HuH-7 (cell line): ENCODE data around the gene KAT6B.
"Not testable (repeated sequence)": the region's sequence is repeated elsewhere in the genome, so short reads cannot be mapped to it uniquely, and the experiment has no call there.

Source experiments
- DNase-seq: peaks from one replicate; pipeline ENCODE4 v3.0.0; 2011; ENCODE audit warnings: low spot score

KAT6B gene

DNA sequence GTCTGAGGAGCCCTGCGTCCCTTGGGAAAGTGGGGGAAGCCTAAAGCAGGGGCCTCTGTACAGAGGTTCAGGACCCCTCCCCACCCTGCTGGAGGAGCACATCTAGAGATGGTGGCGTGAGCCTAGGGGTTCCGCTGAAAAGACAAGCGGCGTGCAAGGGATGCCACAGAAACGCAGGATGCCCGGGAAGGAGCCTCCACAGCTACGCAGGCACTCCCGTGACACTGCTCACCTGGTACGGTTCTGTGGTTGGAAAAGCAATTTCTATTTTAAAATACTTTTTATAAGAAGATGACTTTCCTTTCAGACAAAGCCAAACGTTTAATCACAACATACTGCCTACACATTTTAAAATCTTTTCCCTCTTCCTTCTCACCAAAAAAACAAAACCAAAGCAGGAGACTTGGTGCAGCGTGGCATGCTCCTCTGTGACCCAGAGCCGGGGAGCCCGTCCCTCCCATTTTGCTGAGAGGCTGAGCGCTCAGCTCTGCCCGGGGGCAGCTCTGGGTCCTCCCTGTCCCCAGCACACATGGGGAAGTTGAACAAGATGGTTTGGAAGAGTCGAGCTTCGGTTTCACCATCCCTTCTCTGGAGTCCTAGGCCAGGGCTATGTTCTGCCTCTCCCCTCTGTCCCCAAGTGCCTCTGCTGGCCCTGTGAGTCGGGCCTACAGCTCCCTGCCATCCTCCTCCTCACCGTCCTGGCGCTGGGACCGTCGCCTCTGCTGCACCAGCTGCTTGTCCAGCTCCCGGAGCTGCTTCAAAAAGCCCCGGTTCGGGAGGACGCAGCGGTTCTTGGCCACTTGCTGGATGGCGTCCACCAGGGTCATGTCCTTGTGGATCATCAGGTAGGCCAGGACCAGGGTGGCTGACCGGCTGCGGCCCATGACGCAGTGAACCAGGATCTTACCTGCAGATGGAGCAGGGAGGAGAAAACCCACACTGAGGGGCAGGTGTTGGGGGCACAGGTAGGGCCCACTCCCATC, 211.1 kb downstream of the KAT6B start:
- no peak for DNase-seq

DNA sequence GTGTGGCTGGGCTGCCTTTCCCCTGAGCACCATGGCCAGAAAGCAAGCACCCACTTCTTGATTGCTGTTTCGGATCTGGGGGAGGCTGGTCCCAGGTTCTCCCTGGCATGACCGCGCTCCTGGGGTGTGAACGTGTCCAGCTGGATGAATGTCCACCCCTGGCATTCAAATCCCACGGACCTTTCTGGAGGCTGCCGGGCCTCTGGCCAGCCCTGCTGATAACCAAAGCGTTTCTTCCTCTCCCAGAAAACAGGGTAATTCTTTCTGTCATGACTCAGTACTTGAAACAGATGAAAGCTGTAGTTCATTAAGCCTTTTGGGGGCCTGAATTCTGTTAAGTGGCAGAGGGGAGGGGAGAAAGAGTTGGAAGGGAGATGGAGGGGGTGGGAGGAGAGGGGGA, 211.9 kb downstream of the KAT6B start:
- no peak for DNase-seq

- no peak for DNase-seq
These were observed 214.2 kb downstream of the KAT6B start for GRCh38 chr10:75040576-75040975.

DNA sequence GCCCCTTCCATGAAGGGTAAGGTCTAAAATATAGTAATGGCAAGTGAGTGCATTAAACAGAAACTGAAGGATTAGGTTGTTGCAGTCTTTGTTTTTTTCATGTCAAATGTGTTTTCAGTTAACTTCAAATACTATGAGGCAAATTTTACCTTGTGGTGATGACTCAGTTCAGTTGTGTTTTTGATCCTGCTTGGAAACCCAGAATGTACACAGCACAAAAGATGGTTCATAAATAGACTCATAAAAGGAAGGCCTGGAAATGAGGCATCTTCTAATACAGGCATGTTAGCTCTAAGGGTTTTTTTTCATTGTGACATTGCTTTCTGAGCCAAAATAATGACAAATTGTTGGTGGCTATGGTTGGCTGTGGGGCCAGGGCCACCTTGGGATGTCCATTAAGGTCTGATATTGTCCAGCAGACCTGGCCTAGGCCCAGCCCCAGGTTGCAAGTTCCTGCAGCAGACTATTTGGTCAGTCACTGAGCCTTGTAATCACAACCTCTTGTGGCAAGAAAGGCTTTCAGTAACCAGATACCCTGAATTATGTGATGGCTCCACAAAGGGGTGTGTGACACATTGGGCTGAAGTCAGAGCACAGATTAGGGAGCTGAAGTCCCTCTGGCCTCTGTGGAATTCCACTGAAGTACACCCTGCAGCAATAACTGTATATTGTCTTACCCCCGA, 216.0 kb downstream of the KAT6B start:
- no peak for DNase-seq

DNA sequence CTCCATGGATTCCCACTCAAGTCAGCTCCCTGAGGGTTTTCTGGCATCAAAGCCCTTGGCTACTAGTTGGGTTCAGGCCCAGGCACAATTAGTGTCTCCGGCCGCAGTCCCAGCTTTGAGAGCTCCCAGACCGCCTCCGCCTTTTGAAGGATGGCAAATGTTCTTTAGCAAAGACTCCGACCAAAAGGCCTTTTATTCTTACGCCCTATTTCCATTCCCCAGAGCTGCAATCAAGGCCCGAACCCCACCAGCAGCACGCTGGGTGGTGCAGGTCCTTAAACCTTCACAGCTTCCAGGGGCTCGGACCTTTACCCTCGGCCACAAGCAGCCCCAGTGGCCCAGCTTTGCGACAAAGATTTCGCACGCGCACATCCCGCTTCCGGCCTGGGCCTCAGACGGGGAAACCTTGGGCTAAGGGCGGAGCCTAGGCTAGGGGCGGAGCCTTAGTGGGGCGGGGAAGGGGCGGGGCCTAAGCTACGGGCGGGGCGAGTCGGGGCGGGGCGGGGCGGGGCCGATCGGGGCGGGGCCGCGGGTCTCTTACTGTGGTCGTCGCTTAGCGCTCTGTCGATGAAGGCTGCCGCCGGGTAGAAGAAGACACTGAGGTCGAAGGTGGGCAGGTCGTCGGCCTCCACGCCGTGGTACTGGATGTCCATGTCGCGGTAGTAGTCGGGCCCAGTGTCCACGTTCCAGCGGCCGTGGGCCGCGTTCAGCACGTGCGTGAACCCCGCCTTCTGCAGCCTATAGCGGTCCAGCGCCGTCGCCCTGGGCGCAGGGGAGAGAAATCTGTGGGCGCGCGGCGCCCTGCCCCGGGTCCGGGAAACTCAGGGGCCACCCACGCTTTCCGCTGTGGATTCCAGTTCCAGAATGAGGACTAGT, 217.1 kb downstream of the KAT6B start:
- DNase-seq, result no peak

DNA sequence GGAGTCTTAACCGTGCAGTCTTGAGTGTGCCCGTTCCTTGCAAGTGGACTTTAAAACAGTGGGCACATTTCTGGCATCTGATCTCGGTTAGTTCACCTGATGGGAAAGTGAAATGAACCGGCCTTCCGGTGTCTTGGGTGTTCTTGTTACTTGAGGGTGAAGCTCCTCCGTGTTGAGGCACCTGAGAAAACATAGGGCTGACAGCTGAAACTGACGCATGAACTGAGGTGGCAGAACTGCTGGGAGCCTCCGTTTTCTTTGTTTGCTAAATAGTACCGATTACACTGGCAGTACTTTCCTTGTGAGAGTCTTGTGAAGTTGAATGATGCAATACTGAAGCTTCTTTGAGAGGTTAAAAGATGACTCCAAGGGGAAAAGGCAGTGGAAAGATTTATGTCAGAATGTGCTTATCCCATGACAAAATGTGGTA, 222.3 kb downstream of the KAT6B start:
- DNase-seq, result no peak

DNA sequence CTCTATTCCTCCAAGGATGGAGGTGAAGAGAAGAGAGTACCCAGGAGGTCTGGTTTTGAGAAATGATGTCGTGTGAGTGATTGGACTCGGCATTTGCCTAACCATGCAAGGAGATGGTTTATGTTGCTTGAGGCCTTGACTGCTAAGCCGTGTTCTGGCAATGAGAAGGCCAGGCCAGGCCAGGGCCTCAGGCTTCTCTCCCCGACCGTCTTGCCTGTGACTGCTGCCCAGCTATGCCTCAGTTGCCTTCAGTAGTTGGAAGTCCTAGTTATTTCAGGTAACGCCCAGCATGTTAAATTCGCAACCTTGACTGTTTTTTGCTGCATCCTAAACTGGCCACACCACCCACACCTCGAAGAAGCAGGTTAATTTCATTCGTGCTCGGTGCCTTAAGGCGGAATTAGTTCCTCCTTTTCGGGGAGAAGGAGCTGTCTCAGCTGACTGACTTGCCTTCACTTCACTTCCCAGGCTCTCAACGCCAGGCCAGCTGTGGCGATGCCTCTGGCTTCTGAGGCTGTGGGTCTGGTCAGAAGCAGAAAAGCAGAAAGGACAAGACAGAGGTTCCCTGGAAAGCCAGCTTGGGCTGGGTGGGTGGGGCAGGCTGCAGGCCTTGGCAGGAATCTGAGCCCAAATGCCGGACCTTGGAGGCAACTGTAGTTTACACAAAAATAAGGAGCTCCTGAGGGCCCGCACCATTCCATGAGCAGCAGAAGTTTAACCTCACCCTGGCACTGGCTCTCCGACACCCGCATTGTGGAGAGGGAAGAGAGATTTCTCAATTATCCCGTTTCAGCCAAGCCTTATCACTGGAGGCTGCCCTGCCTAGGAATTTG, 223.1 kb downstream of the KAT6B start:
- peak; percentile 30 for DNase-seq

- no peak for DNase-seq
These were observed 223.9 kb downstream of the KAT6B start for GRCh38 chr10:75050149-75050919.

GRCh38 chr10:75051308-75051707, 224.9 kb downstream of the KAT6B start:
- DNase-seq, result no peak

GRCh38 chr10:75055896-75056406, 229.6 kb downstream of the KAT6B start:
- DNase-seq, result not testable (repeated sequence)

- no peak for DNase-seq
These were observed 231.3 kb downstream of the KAT6B start for GRCh38 chr10:75057680-75058079.

- DNase-seq, result no peak
These were observed 231.8 kb downstream of the KAT6B start for GRCh38 chr10:75058161-75058560.

GRCh38 chr10:75061709-75062505, 235.5 kb downstream of the KAT6B start:
- no peak for DNase-seq

GRCh38 chr10:75062506-75063299, 236.3 kb downstream of the KAT6B start:
- DNase-seq, result no peak

DNA sequence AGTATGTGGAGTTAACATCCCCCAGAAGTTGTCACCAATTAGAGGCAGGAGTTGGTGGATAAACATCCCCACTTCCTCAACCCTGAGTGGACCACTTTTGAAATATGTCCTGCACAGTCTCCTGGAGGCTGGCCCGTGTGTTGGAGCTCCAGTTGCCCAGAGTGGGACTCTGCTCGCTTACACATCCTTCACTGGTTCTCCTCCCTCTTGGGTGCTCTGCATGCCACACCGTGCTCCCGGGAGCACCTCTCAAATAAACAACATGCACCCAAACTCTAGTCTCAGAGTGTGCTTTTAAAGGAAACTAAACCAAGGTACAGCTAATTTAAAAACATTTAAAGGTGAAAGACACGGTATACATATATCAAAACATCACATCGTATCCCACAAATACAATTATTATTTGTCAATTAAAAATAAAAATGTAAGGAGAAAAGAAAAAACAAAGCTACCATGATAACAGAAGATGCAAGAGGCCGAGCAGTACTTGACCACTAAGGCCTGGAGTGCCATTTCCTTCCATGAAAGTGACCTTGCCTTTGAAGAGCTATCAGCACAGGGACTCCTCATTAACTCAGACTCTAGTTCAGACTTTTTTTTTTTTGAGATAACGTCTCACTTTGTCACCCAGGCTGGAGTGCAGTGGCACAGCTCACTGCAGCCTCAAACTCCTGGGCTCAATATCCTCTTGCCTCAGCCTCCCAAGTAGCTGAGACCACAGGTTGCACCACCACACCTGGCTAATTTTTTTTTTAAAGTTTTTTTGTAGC, 237.2 kb downstream of the KAT6B start:
- no peak for DNase-seq

- no peak for DNase-seq
These were observed 238.7 kb downstream of the KAT6B start for GRCh38 chr10:75065076-75065475.

DNA sequence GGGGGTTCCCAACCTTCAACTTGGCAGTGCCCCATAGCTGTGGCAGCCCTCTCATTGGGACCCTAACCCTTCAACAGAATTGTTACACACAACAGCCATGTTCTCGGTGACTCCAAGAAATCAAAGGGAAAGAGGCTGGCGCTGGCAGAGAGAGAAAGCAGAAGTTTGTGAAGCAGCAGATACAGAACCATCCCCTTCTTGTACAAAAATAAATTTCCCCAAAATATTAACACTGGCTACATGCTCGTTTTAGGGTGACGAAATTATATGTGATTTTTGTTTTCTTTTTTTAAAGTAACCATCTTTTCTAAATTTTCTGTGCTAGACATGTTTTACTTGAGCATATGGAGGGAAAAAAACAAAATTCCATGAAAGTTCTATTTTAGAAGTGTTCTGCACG, 239.9 kb downstream of the KAT6B start:
- no peak for DNase-seq

DNA sequence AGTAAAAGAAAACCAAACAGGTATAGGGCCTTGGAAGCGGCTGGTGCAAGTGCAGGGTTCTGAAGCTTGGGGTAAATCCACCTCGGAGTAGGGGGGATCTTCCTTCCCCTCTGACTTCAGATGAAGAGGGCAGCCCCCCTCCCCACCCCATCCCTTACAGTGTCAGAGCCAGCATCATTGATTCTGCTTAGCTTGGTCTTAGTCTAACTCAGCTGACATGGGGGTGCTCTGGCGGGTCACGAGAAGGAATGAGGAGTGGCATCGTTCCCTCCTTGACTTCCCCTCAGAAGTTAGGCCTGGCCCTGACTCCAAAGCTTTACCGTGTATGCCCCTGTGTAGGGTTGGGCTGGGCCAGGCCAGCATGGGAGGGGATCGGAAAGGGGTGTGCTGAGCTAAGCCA, 240.9 kb downstream of the KAT6B start:
- DNase-seq, result no peak
